HG02970 (cell line): ENCODE data around the gene ALDH16A1.

ENCODE experiments used
- ATAC-seq: cut with Tn5 transposase; IDR thresholded peaks from one replicate; pipeline ENCODE4 v1.9.1; 2021; ENCODE audit warnings: mild to moderate bottlenecking, moderate library complexity, moderate number of reproducible peaks; ENCODE audit not compliant: unreplicated experiment, low FRiP score

The ALDH16A1 gene

DNA sequence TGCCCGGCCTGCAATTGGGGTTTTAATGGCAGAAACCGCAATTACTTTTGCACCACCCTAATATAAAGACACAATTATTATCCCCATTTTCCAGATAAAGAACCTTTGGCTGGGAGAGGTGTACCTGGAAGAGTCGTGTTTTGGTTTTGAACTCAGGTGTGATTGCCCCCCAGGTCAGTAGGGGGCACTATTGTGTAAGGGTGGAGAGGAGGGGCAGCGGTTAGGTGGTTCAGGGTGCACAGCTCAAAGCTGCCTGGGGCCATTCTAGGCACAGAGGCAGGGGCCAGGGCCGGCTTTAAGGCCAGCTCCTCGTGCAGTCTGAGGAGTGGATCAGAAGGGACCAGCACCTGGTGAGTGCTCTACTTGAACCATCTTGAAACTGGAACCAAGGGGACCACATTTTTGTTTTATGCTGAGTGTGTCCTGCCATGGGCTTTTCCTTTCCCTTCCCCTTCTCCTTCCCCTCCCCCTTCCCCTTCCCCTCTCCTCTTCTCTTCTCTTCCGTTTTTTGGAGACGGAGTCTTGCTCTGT is 53.6 kb downstream of the ALDH16A1 start:
- no peak for ATAC-seq

- no peak for ATAC-seq
Measured at GRCh38 chr19:49507803-49508494, 54.9 kb downstream of the ALDH16A1 start.

DNA sequence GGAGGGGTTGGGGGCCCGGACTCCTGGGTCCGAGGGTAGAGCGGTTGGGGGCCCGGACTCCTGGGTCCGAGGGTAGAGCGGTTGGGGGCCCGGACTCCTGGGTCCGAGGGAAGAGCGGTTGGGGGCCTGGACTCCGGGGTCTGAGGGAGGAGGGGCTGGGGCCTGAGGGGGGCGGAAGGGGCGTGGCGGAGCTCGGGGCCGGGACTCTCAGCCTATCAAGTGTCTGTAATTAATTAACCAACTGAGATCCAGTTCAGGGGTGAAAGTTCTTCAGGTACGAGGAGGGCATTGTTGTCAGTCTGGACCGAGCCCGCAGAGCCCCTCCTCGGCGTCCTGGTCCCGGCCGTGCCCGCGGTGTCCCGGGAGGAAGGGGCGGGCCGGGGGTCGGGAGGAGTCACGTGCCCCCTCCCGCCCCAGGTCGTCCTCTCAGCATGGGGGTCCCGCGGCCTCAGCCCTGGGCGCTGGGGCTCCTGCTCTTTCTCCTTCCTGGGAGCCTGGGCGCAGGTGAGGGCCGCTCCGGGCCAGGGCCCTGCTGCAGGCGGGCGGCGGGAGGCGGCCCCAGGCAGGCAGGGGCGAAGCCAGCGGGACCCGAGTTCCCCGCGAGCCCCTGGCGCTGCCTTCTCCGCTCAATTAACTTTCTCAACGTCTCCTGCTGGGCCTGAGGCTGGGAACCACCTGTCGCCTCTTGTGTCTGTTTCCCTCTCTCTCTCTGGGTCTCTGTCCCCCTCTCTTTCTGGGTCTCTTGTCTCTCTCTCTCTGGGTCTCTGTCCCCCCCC is 60.1 kb downstream of the ALDH16A1 start:
- no peak for ATAC-seq

DNA sequence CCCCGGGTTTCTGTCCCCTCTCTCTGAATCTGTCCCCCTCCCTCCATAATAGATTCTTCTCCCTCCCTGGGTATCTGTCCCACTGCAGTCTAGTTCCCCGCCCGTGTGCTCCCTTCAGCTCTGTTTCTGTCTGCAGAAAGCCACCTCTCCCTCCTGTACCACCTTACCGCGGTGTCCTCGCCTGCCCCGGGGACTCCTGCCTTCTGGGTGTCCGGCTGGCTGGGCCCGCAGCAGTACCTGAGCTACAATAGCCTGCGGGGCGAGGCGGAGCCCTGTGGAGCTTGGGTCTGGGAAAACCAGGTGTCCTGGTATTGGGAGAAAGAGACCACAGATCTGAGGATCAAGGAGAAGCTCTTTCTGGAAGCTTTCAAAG is 60.7 kb downstream of the ALDH16A1 start:
- no peak for ATAC-seq

DNA sequence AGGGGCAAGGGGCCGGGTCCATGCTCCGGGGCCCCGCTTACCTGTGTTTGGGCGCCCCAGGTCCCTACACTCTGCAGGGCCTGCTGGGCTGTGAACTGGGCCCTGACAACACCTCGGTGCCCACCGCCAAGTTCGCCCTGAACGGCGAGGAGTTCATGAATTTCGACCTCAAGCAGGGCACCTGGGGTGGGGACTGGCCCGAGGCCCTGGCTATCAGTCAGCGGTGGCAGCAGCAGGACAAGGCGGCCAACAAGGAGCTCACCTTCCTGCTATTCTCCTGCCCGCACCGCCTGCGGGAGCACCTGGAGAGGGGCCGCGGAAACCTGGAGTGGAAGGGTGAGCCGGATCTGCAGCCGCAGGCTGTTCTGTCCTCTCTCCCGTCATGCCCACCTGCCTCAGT is 61.1 kb downstream of the ALDH16A1 start:
- ATAC-seq: no peak

DNA sequence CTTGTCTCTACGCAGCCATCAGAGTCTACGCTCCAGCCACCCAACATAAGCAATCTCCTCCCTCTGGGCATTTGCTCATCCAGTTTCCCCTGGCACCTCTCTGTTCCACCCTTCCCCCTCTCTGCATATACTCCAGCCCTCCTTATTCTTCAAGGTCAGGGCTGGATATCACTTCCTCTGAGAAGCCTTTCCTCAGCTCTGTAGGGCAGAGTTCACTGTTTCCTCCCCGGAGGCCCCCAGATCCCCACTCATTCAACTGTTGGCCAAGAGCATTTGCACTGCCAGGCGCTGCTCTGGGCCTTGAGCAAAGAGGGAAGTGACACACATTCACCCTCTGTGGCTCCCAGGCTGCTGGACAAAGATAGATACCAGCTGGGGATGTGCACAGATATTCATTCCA is 62.7 kb downstream of the ALDH16A1 start:
- no peak for ATAC-seq

GRCh38 chr19:49518033-49518432 is 65.0 kb downstream of the ALDH16A1 start:
- no peak for ATAC-seq
